NT2/D1 (cell line): ENCODE data around the gene FSHB.
A peak's percentile ranks its signal among the peaks of the same experiment; 100 is the strongest.
"Not testable (repeated sequence)": the region's sequence is repeated elsewhere in the genome, so short reads cannot be mapped to it uniquely, and the experiment has no call there.

Source experiments
- DNase-seq: peaks from one replicate; pipeline ENCODE4 v3.0.0-alpha.2; 2011; ENCODE audit warnings: low read depth, low spot score
- H3K27me3 ChIP-seq: 2 replicates; pipeline ENCODE4 v1.6.0; 2011; ENCODE audit warnings: mild to moderate bottlenecking; ENCODE audit not compliant: insufficient read length, insufficient read depth
- H3K36me3 ChIP-seq: 2 replicates; pipeline ENCODE4 v1.6.1; 2011; ENCODE audit warnings: mild to moderate bottlenecking, low read length, mixed read lengths; ENCODE audit not compliant: insufficient read depth, insufficient read length
- H3K4me1 ChIP-seq: 2 replicates; pipeline ENCODE4 v1.5.1; 2011; ENCODE audit not compliant: insufficient read depth, insufficient read length
- H3K4me3 ChIP-seq: 2 replicates; pipeline ENCODE4 v1.5.1; 2011; ENCODE audit warnings: low read depth; ENCODE audit not compliant: insufficient read length
- H3K9ac ChIP-seq: 2 replicates; pipeline ENCODE4 v1.6.0; 2011; ENCODE audit warnings: low read depth; ENCODE audit not compliant: insufficient read length
- H3K9me3 ChIP-seq: 2 replicates; pipeline ENCODE4 v1.5.1; 2011; ENCODE audit warnings: mild to moderate bottlenecking, low read length; ENCODE audit not compliant: insufficient read depth
- SUZ12 ChIP-seq: IDR thresholded peaks from 2 replicates; pipeline ENCODE4 v1.6.1; 2011; ENCODE audit not compliant: insufficient read length, insufficient read depth; ENCODE audit errors: extremely low read depth
- YY1 ChIP-seq: IDR thresholded peaks from 2 replicates; pipeline ENCODE4 v1.6.1; 2011; ENCODE audit not compliant: insufficient read length, insufficient read depth
- ZNF274 ChIP-seq: IDR thresholded peaks from 2 replicates; pipeline ENCODE4 v1.6.1; 2011; ENCODE audit warnings: mild to moderate bottlenecking, low read depth, low read length

Gene FSHB

DNA sequence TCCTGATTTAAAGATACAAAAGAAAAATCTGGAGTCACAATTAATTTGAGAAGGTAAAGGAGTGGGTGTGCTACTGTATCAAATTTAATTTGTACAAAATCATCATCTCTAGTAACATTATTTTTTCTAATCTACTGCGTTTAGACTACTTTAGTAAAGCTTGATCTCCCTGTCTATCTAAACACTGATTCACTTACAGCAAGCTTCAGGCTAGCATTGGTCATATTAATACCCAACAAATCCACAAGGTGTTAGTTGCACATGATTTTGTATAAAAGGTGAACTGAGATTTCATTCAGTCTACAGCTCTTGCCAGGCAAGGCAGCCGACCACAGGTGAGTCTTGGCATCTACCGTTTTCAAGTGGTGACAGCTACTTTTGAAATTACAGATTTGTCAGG, at the start of gene FSHB:
Gene FSHB (plus strand): TSS at position 301 of the 400 bp plus-strand sequence. CDS start 889 bp downstream, outside the sequence.
- Histone ChIP-seq H3K9me3 (peaks cover 6% of the 10 kb centered on the region; the same call in 1 of the 2 replicates), H3K4me3 (no peak within 1 kb of the TSS), H3K9ac (no peak within 1 kb of the TSS), H3K27me3 (no peaks in the 10 kb centered on the region), H3K4me1 (no peaks in the 10 kb centered on the region), H3K36me3 (no peaks in the 10 kb centered on the region)
- no peak for DNase-seq
- TF ChIP-seq ZNF274 (no peak), SUZ12 (no peak), YY1 (no peak)

DNA sequence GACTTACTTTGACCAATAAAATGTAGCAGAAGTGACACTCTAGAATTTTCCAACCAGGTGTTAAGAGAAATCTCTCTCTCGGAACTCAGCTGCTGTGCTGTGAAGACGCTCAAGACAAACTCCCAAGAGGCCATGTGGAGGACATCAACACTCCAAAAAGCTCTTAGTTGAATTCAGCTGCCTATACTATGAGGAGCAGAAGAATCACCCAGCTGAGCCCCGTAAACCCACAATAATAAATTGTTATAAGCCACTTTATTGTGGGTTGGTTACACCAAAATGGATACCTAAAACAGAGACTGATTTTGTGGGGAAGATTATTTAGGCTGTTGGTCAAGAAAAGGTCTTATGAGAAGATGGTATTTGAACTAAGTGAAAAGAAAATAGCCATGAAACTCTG, 44.1 kb upstream of the FSHB start:
- TF ChIP-seq YY1: no peak
- TF ChIP-seq SUZ12: no peak
- no peak for TF ChIP-seq ZNF274
- Histone ChIP-seq H3K36me3 (no peaks in the 10 kb centered on the region), H3K9me3 (peaks cover 7% of the 10 kb centered on the region), H3K9ac (no peak overlapping the region), H3K4me3 (no peak overlapping the region), H3K27me3 (no peaks in the 10 kb centered on the region), H3K4me1 (no peaks in the 10 kb centered on the region)
- DNase-seq: no peak

- TF ChIP-seq SUZ12: no peak
- DNase-seq: no peak
- Histone ChIP-seq H3K27me3 (no peaks in the 10 kb centered on the region), H3K4me1 (no peaks in the 10 kb centered on the region), H3K36me3 (no peaks in the 10 kb centered on the region), H3K9ac (no peak overlapping the region), H3K9me3 (no peaks in the 10 kb centered on the region; the same call in 1 of the 2 replicates), H3K4me3 (no peak overlapping the region)
Measured at GRCh38 chr11:30192620-30193019, 38.2 kb upstream of the FSHB start.

DNA sequence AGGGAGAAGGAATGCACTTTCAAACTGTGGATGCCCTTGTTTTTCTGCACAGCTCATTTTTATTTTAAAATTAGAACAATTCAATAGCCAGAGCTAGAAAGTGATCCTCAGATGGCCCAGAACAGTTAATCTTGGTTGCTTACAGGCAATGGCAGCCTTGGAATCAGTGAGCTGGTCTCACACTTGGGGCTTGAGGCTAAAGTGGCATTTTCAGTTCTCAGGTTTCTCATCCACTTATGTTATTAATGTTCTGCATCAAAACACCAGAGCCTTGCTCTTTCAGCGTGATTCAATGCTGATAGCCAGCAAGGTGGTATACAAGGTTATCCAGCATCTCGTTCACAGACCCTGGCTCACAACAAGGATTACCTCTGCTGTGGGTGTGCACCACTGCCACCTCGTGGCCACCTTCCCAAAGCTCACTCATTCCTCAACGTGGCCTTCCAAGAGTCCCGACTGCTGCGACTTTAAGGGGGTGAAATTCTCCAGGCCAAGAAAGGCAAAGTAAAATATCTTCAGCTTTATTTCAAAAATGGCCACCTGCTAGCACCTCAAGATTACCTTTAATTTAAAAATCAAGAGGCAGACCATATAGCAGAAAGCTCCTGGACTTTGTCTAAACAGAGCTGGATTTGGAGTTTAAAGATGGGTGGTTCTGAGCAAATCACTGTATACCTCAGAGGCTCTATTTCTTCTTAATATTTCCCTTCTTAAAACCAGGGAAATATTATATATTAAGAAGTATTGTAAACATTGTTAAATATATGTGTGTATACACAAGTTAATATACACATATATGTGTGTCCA, 34.2 kb upstream of the FSHB start:
- Histone ChIP-seq H3K27me3 (no peaks in the 10 kb centered on the region), H3K4me3 (no peak overlapping the region), H3K4me1 (no peaks in the 10 kb centered on the region), H3K36me3 (no peaks in the 10 kb centered on the region), H3K9me3 (no peaks in the 10 kb centered on the region), H3K9ac (no peak overlapping the region)
- peak; percentile 46 for DNase-seq
- no peak for TF ChIP-seq SUZ12

- Histone ChIP-seq H3K4me1 (no peaks in the 10 kb centered on the region), H3K9me3 (no peaks in the 10 kb centered on the region), H3K36me3 (no peaks in the 10 kb centered on the region), H3K9ac (no peak overlapping the region), H3K4me3 (no peak overlapping the region), H3K27me3 (no peaks in the 10 kb centered on the region)
- TF ChIP-seq ZNF274: no peak
- TF ChIP-seq SUZ12: no peak
- no peak for TF ChIP-seq YY1
- DNase-seq: no peak
Measured at GRCh38 chr11:30197869-30198268, 32.9 kb upstream of the FSHB start.

- H3K36me3 ChIP-seq, H3K4me3 ChIP-seq, DNase-seq, H3K27me3 ChIP-seq, H3K9me3 ChIP-seq, H3K4me1 ChIP-seq, H3K9ac ChIP-seq: not testable (repeated sequence)
Measured at GRCh38 chr11:30202989-30203388, 27.8 kb upstream of the FSHB start.

DNA sequence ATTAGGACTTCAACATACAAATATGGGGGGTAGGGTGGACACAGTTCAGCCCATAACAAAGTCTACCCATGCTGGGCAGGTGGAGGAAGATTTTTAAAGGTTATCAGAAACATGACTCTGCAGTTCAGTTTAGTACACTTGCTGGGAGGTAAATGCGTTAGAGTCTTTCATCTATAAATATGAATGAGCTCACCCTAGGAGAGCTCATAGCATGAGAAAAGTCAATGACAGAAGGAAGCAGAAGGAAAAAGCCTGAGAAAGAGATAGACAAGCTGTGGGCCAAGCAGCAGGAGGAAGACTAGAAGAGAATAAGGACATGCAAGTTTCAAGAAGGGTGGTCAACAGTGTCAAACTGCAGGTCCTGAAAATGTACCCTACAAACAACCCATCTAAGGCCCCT, 27.0 kb upstream of the FSHB start:
- no peak overlapping the region for H3K9ac ChIP-seq

More for the DNA sequence above, 27.0 kb upstream of the FSHB start:
- Histone ChIP-seq H3K4me3 (no peak overlapping the region), H3K4me1 (no peaks in the 10 kb centered on the region), H3K36me3 (no peaks in the 10 kb centered on the region), H3K9me3 (no peaks in the 10 kb centered on the region), H3K27me3 (no peaks in the 10 kb centered on the region)
- no peak for DNase-seq
- no peak for TF ChIP-seq ZNF274
- TF ChIP-seq YY1: no peak
- TF ChIP-seq SUZ12: no peak
